ENCODE results near the gene ZNF738. TPM values are rescaled to one million over a fixed set of nuclear protein-coding genes. Genes with fewer than 3 reads are reported as not detected.
"Not testable (repeated sequence)": the region's sequence is repeated elsewhere in the genome, so short reads cannot be mapped to it uniquely, and the experiment has no call there.

Gene ZNF738
- total RNA-seq, 2 experiments from 2014 or later, result 15.8 to 19.5 TPM

GRCh38 chr19:21328885-21329605, 29.8 kb upstream of the ZNF738 start, which contains the start of gene ZNF708:
ZNF708 (minus strand) TSS chr19:21329410; CDS start chr19:21329212, 198 bp downstream.
- peak; percentile 100 for ATAC-seq

GRCh38 chr19:21335721-21336120, 23.1 kb upstream of the ZNF738 start:
- no peak for DNase-seq
- ChIA-PET CTCF (no interaction called here), POLR2A (no interaction called here)
- Mint-ChIP-seq H3K4me1 (no peaks in the 10 kb centered on the region), H3K36me3 (ENCODE audit: low read depth) (peaks cover 10% of the 10 kb centered on the region), H3K4me3 (no peak overlapping the region), H3K27me3 (no peaks in the 10 kb centered on the region), H3K9me3 (ENCODE audit: low read depth) (peaks cover 33% of the 10 kb centered on the region), H3K27ac (no peak overlapping the region)
- no peak for ATAC-seq
- intact Hi-C loops (cut with DNase I, micrococcal nuclease), result no loop called here

More at GRCh38 chr19:21328885-21329605, 29.8 kb upstream of the ZNF738 start, which contains the start of gene ZNF708:
- no peaks in the 10 kb centered on the region for H3K27me3 Mint-ChIP-seq
- intact Hi-C loops (cut with DNase I, micrococcal nuclease), result loop anchor here (1.0 to 10.0 kb wide), 10 partner anchors 29 to 723 kb away; partner anchors contain the start of genes ZNF493 (in 2 of the 2), ZNF738 (in 2 of the 2), ZNF257 (in 1 of the 2) and ZNF429 (in 1 of the 2)
- DNase-seq, result peak; percentile 85
- H3K4me1 Mint-ChIP-seq, result peaks cover 33% of the 10 kb centered on the region
- H3K36me3 Mint-ChIP-seq (ENCODE audit: low read depth), result peaks cover 35% of the 10 kb centered on the region
- ChIA-PET CTCF (interaction anchor here (0.6 to 1.8 kb wide), 6 partner anchors 14 to 259 kb away, joined by 3 to 6 read pairs (median 4); partner anchors contain the start of gene ZNF493), POLR2A (interaction anchor here (0.7 to 2.4 kb wide), 9 partner anchors 13 to 1921 kb away, joined by 3 to 7 read pairs (median 4); partner anchors contain the start of genes ZNF429, ZNF43, ZNF431 and ZNF724)
- peak within 1 kb of the TSS; percentile 100 for H3K27ac Mint-ChIP-seq
- H3K4me3 Mint-ChIP-seq, result peak within 1 kb of the TSS; percentile 97
- H3K9me3 Mint-ChIP-seq (ENCODE audit: low read depth), result peaks cover 12% of the 10 kb centered on the region

GRCh38 chr19:21344841-21345240, 14.0 kb upstream of the ZNF738 start:
- H3K36me3 Mint-ChIP-seq (ENCODE audit: low read depth); H3K4me1 Mint-ChIP-seq; CTCF ChIA-PET; H3K27ac Mint-ChIP-seq; POLR2A ChIA-PET; DNase-seq; intact Hi-C loops (cut with DNase I, micrococcal nuclease); H3K27me3 Mint-ChIP-seq; H3K4me3 Mint-ChIP-seq; ATAC-seq: not testable (repeated sequence)
- H3K9me3 Mint-ChIP-seq (ENCODE audit: low read depth), result peaks cover 11% of the 10 kb centered on the region

GRCh38 chr19:21352830-21353229, 6.0 kb upstream of the ZNF738 start:
- peaks cover 5% of the 10 kb centered on the region for H3K4me1 Mint-ChIP-seq
- peaks cover 8% of the 10 kb centered on the region for H3K9me3 Mint-ChIP-seq (ENCODE audit: low read depth)
- intact Hi-C loops (cut with DNase I, micrococcal nuclease), result no loop called here
- no peak for DNase-seq
- H3K36me3 Mint-ChIP-seq (ENCODE audit: low read depth), result peaks cover 3% of the 10 kb centered on the region
- H3K27ac Mint-ChIP-seq, result no peak overlapping the region
- H3K4me3 Mint-ChIP-seq, result no peak overlapping the region
- ATAC-seq, result no peak
- no peaks in the 10 kb centered on the region for H3K27me3 Mint-ChIP-seq
- CTCF ChIA-PET, result no interaction called here
- POLR2A ChIA-PET, result no interaction called here

- intact Hi-C loops (cut with DNase I, micrococcal nuclease), result no loop called here
- Mint-ChIP-seq H3K9me3 (ENCODE audit: low read depth) (peaks cover under 1% of the 10 kb centered on the region), H3K4me1 (peaks cover 10% of the 10 kb centered on the region), H3K27ac (no peak overlapping the region), H3K4me3 (no peak overlapping the region), H3K36me3 (ENCODE audit: low read depth) (peaks cover 58% of the 10 kb centered on the region), H3K27me3 (no peaks in the 10 kb centered on the region)
- POLR2A ChIA-PET, result no interaction called here
- CTCF ChIA-PET, result interaction anchor here (0.7 kb wide), 1 partner anchor 465 kb away, joined by 3 read pairs; no protein-coding TSS in a partner anchor
- ATAC-seq (no peak), DNase-seq (no peak)
These were observed 3.5 kb downstream of the ZNF738 start for GRCh38 chr19:21362291-21362690.

GRCh38 chr19:21383980-21384582, 25.3 kb downstream of the ZNF738 start:
- Mint-ChIP-seq H3K4me1 (no peaks in the 10 kb centered on the region), H3K27me3 (no peaks in the 10 kb centered on the region), H3K27ac (no peak overlapping the region), H3K9me3 (ENCODE audit: low read depth) (peaks cover 61% of the 10 kb centered on the region), H3K4me3 (no peak overlapping the region), H3K36me3 (ENCODE audit: low read depth) (peaks cover 54% of the 10 kb centered on the region)
- intact Hi-C loops (cut with DNase I, micrococcal nuclease), result no loop called here
- DNase-seq, result no peak
- ChIA-PET CTCF (no interaction called here), POLR2A (no interaction called here)
- no peak for ATAC-seq

GRCh38 chr19:21396121-21396520, 37.3 kb downstream of the ZNF738 start:
- ChIA-PET POLR2A (no interaction called here), CTCF (no interaction called here)
- intact Hi-C loops (cut with DNase I, micrococcal nuclease), result loop anchor here (2.0 to 5.0 kb wide), 5 partner anchors 37 to 734 kb away; partner anchors contain the start of genes ZNF708 (in 2 of the 2), ZNF100 (in 1 of the 2), ZNF626 (in 1 of the 2) and ZNF738 (in 1 of the 2)
- H3K36me3 Mint-ChIP-seq (ENCODE audit: low read depth), result peaks cover 34% of the 10 kb centered on the region
- H3K27me3 Mint-ChIP-seq, result no peaks in the 10 kb centered on the region
- H3K4me3 Mint-ChIP-seq, result no peak overlapping the region
- peaks cover 32% of the 10 kb centered on the region for H3K4me1 Mint-ChIP-seq
- peaks cover 20% of the 10 kb centered on the region for H3K9me3 Mint-ChIP-seq (ENCODE audit: low read depth)
- no peak for ATAC-seq
- no peak for DNase-seq
- no peak overlapping the region for H3K27ac Mint-ChIP-seq

GRCh38 chr19:21396893-21397572, 38.2 kb downstream of the ZNF738 start, which contains the start of gene ZNF493:
ZNF493 (plus strand) TSS chr19:21397133; CDS start chr19:21397238, 105 bp downstream.
- intact Hi-C loops (cut with DNase I, micrococcal nuclease), result loop anchor here (1.0 to 5.0 kb wide), 8 partner anchors 38 to 735 kb away; partner anchors contain the start of genes ZNF708 (in 2 of the 2), ZNF100 (in 1 of the 2), ZNF429 (in 1 of the 2) and ZNF430 (in 1 of the 2)
- H3K27me3 Mint-ChIP-seq, result no peaks in the 10 kb centered on the region

GRCh38 chr19:21398851-21399250, 40.1 kb downstream of the ZNF738 start:
- ChIA-PET POLR2A (interaction anchor here (0.6 kb wide), 1 partner anchor 9 kb away, joined by 4 read pairs; no protein-coding TSS in a partner anchor), CTCF (interaction anchor here (0.7 kb wide), 1 partner anchor 1532 kb away, joined by 6 read pairs; no protein-coding TSS in a partner anchor)
- intact Hi-C loops (cut with DNase I, micrococcal nuclease), result loop anchor here in 1 of 2 experiments (5.0 kb wide), 1 partner anchor 737 kb away; the partner anchor contains the start of gene ZNF626
- Mint-ChIP-seq H3K36me3 (ENCODE audit: low read depth) (peaks cover 54% of the 10 kb centered on the region), H3K4me1 (peaks cover 41% of the 10 kb centered on the region), H3K27ac (peak overlapping the region; percentile 34), H3K4me3 (peak overlapping the region; percentile 98), H3K9me3 (ENCODE audit: low read depth) (peaks cover 15% of the 10 kb centered on the region), H3K27me3 (no peaks in the 10 kb centered on the region)
- ATAC-seq, result no peak
- DNase-seq, result no peak

More at GRCh38 chr19:21396893-21397572, 38.2 kb downstream of the ZNF738 start, which contains the start of gene ZNF493:
- Mint-ChIP-seq H3K4me1 (peaks cover 32% of the 10 kb centered on the region), H3K36me3 (ENCODE audit: low read depth) (peaks cover 37% of the 10 kb centered on the region), H3K4me3 (peak within 1 kb of the TSS; percentile 98), H3K9me3 (ENCODE audit: low read depth) (peaks cover 15% of the 10 kb centered on the region), H3K27ac (peak within 1 kb of the TSS; percentile 92)
- peak; percentile 95 for DNase-seq
- ATAC-seq, result peak; percentile 100
- CTCF ChIA-PET, result interaction anchor here (0.5 to 1.0 kb wide), 4 partner anchors 68 to 619 kb away, joined by 3 to 4 read pairs (median 3); partner anchors contain the start of gene ZNF708
- POLR2A ChIA-PET, result interaction anchor here (0.6 to 0.7 kb wide), 2 partner anchors 78 to 397 kb away, joined by 3 read pairs; no protein-coding TSS in a partner anchor

- no peak overlapping the region for H3K4me3 Mint-ChIP-seq
- CTCF ChIA-PET, result interaction anchor here (0.6 kb wide), 1 partner anchor 1393 kb away, joined by 4 read pairs; no protein-coding TSS in a partner anchor
- peaks cover 25% of the 10 kb centered on the region for H3K9me3 Mint-ChIP-seq (ENCODE audit: low read depth)
- H3K27ac Mint-ChIP-seq, result no peak overlapping the region
- ATAC-seq, result no peak
- POLR2A ChIA-PET, result no interaction called here
- intact Hi-C loops (cut with DNase I, micrococcal nuclease), result no loop called here
- peaks cover 37% of the 10 kb centered on the region for H3K4me1 Mint-ChIP-seq
- peaks cover 79% of the 10 kb centered on the region for H3K36me3 Mint-ChIP-seq (ENCODE audit: low read depth)
- H3K27me3 Mint-ChIP-seq, result no peaks in the 10 kb centered on the region
- no peak for DNase-seq
These were observed 43.6 kb downstream of the ZNF738 start for GRCh38 chr19:21402303-21402985.

Measured in activated CD4-positive, alpha-beta T cell treated with anti-CD3 and anti-CD28 coated beads for 36 hours (primary cell).